Osteocyte (in vitro differentiated cells): Measurements from ENCODE around the gene MYO15B. TPM values are rescaled to one million over a fixed set of nuclear protein-coding genes. Genes with fewer than 3 reads are reported as not detected.

Experiments used
- DNase-seq: peaks from one replicate; pipeline ENCODE4 v3.0.0; 2021; ENCODE audit warnings: mixed read lengths; ENCODE audit not compliant: unreplicated experiment; ENCODE audit errors: extremely low spot score
- H3K27ac Mint-ChIP-seq: one replicate; pipeline ENCODE4 v1.8.0; 2021; ENCODE audit warnings: mild to moderate bottlenecking, mixed read lengths; ENCODE audit not compliant: unreplicated experiment
- H3K27me3 Mint-ChIP-seq: one replicate; pipeline ENCODE4 v1.8.0; 2021; ENCODE audit warnings: mixed read lengths; ENCODE audit not compliant: unreplicated experiment
- H3K36me3 Mint-ChIP-seq: one replicate; pipeline ENCODE4 v1.8.0; 2021; ENCODE audit warnings: mixed read lengths; ENCODE audit not compliant: unreplicated experiment
- H3K4me1 Mint-ChIP-seq: one replicate; pipeline ENCODE4 v1.8.0; 2021; ENCODE audit warnings: mixed read lengths; ENCODE audit not compliant: unreplicated experiment
- H3K4me3 Mint-ChIP-seq: one replicate; pipeline ENCODE4 v1.8.0; 2021; ENCODE audit warnings: mild to moderate bottlenecking, moderate library complexity, mixed read lengths; ENCODE audit not compliant: unreplicated experiment
- H3K9me3 Mint-ChIP-seq: one replicate; pipeline ENCODE4 v1.8.0; 2021; ENCODE audit warnings: mixed read lengths; ENCODE audit not compliant: unreplicated experiment
- total RNA-seq: library from RNA; stranded (reverse); gene quantifications from 2 replicates; pipeline ENCODE4 v1.2.1, GENCODE V29; 2021
- TF ChIP-seq, protein P1 (sequence below): fragments of 200-600 bp; sonication (generic); IDR thresholded peaks from 2 replicates; pipeline ENCODE4 v1.5.0; 2021; ENCODE audit warnings: antibody characterized with exemption, mild to moderate bottlenecking, moderate library complexity

Gene MYO15B
- total RNA-seq, 1 donor from 2014 or later = 40.8 TPM

DNA sequence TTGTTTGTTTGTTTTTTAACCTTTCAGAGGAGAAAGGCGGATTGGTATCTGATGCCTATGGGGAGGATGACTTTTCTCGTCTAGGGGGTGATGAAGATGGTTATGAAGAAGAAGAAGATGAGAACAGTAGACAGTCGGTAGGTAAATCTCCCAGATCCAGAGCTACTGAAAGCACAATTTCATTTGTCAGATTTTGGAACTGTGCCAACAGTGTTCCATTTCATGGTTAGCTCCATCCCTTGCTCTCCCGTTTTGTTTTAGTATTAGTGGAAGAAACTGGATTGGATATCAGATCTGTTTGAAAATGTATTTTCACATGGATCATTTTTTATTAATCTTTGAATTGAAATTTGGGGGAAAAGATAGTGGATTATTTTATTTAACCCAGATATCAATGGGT, 80.9 kb downstream of the MYO15B start:
- TF ChIP-seq, protein P1, sequence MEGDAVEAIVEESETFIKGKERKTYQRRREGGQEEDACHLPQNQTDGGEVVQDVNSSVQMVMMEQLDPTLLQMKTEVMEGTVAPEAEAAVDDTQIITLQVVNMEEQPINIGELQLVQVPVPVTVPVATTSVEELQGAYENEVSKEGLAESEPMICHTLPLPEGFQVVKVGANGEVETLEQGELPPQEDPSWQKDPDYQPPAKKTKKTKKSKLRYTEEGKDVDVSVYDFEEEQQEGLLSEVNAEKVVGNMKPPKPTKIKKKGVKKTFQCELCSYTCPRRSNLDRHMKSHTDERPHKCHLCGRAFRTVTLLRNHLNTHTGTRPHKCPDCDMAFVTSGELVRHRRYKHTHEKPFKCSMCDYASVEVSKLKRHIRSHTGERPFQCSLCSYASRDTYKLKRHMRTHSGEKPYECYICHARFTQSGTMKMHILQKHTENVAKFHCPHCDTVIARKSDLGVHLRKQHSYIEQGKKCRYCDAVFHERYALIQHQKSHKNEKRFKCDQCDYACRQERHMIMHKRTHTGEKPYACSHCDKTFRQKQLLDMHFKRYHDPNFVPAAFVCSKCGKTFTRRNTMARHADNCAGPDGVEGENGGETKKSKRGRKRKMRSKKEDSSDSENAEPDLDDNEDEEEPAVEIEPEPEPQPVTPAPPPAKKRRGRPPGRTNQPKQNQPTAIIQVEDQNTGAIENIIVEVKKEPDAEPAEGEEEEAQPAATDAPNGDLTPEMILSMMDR = no peak
- Mint-ChIP-seq H3K27me3 (no peaks in the 10 kb centered on the region), H3K27ac (peak overlapping the region; percentile 46), H3K36me3 (peaks cover 26% of the 10 kb centered on the region), H3K4me1 (peaks cover 17% of the 10 kb centered on the region), H3K4me3 (no peak overlapping the region), H3K9me3 (no peaks in the 10 kb centered on the region)
- DNase-seq = no peak

DNA sequence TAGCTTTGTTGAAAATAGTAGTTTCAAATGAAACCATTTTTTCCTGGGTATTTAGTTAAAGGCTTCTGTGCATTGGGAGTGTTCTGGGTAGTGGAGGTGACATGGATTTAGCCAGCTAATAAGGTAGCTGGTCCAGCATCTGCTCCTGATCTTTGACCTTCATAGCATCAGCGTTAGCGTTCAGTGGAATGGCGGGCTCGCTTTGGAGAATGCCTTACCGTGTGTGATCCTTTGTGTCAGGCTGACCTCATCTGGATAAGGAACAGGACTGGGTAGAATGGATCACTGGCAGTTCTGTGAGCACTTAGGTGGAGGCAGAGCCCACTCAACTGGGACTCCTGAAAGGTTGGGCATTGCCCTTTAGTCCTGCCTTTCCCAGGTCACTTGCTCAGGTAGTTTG, 83.3 kb downstream of the MYO15B start:
- DNase-seq = no peak
- Mint-ChIP-seq H3K27ac (no peak overlapping the region), H3K4me1 (peaks cover 18% of the 10 kb centered on the region), H3K36me3 (peaks cover 28% of the 10 kb centered on the region), H3K4me3 (no peak overlapping the region), H3K27me3 (no peaks in the 10 kb centered on the region), H3K9me3 (no peaks in the 10 kb centered on the region)
- TF ChIP-seq, protein P1 = no peak

DNA sequence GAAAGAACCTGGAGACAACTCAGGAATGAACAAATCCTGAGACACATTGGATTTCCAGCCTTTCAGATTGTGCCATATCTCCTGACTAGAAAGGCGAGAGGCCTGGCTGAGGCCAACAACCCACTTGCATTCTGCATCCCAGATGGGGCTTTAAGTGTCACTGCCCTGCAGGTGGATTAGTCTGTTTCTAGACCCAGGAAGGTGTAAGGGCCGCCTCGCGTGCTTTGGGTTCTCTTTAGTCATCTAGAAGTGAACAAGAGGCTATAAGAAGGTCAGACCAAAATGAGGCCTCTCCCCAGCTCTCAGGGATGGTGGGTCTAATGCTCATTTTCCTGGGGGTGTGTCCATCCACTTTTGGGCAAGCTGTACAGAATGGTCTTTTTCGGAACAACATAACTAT, 84.4 kb downstream of the MYO15B start:
- TF ChIP-seq, protein P1 = no peak
- Mint-ChIP-seq H3K27ac (no peak overlapping the region), H3K4me3 (no peak overlapping the region), H3K27me3 (no peaks in the 10 kb centered on the region), H3K4me1 (peaks cover 24% of the 10 kb centered on the region), H3K9me3 (no peaks in the 10 kb centered on the region), H3K36me3 (peaks cover 30% of the 10 kb centered on the region)
- no peak for DNase-seq

DNA sequence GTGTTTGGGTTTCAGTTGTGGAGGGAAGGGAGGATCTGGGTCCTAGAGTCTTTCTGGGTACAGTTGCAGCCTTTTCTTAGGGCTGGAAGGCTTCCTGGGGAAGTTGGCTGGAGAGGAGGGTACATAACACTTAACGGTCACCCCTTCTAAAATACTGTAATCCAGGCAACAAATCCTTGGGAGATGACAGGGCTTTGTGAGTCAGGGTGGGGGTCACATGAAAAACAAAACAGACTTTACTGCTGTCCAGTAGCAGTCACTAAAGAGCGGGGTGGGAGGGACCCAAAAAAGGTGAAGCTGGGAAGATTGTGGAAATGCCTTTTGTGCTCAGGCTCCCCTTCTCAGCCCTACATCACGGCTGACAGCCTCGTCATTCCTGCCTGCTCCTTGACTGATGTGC, 85.9 kb downstream of the MYO15B start:
- H3K27me3 Mint-ChIP-seq = no peaks in the 10 kb centered on the region
- TF ChIP-seq, protein P1 = no peak
- no peaks in the 10 kb centered on the region for H3K9me3 Mint-ChIP-seq
- H3K27ac Mint-ChIP-seq = no peak overlapping the region
- peaks cover 27% of the 10 kb centered on the region for H3K4me1 Mint-ChIP-seq
- H3K36me3 Mint-ChIP-seq = peaks cover 27% of the 10 kb centered on the region
- no peak for DNase-seq
- H3K4me3 Mint-ChIP-seq = no peak overlapping the region

Other genes with a start within 250 kb of the MYO15B start
- 59.1 and 61.8 TPM in 2 replicates for gene GRB2, start 182.1 kb upstream of the MYO15B start, total RNA-seq
- 71.2 and 78.4 TPM in 2 replicates for gene TMEM94, start 131.2 kb upstream of the MYO15B start, total RNA-seq
- gene CASKIN2, start 72.3 kb upstream of the MYO15B start, total RNA-seq = 28.1 and 32.6 TPM in 2 replicates
- 12.6 and 23.3 TPM in 2 replicates for gene TSEN54, start 71.3 kb upstream of the MYO15B start, total RNA-seq
- gene LLGL2, start 62.1 kb upstream of the MYO15B start, total RNA-seq = 2.4 and 3.3 TPM in 2 replicates
- 0.24 and 0.42 TPM in 2 replicates for gene SMIM5, start 45.6 kb downstream of the MYO15B start, total RNA-seq
- 39.2 and 44.7 TPM in 2 replicates for gene RECQL5, start 79.4 kb downstream of the MYO15B start, total RNA-seq
- gene SAP30BP, start 79.5 kb downstream of the MYO15B start, total RNA-seq = 88.1 and 103 TPM in 2 replicates
- 460 and 524 TPM in 2 replicates for gene ITGB4, start 133.7 kb downstream of the MYO15B start, total RNA-seq
- gene GALK1, start 177.4 kb downstream of the MYO15B start, total RNA-seq = 30.3 and 31.2 TPM in 2 replicates
- 35.1 and 38.2 TPM in 2 replicates for gene UNK, start 197.0 kb downstream of the MYO15B start, total RNA-seq